Thymus (tissue), 11 donors: ENCODE measurements around the gene CARD11. TPM values are rescaled to one million over a fixed set of nuclear protein-coding genes. Genes with fewer than 3 reads are reported as not detected.
A peak's percentile ranks its signal among the peaks of the same experiment; 100 is the strongest.

Experiments
- DNase-seq, 9 donors: peaks; one replicate each; pipeline ENCODE4 v3.0.0-alpha.2; 2013; ENCODE audit warnings: low spot score in 9 of 9, low read depth in 6 of 9, missing footprints in 1 of 9
- H3K27ac ChIP-seq, 2 donors: one replicate each; pipeline ENCODE4 v1.5.1; 2013; ENCODE audit warnings: control low read depth in 1 of 2, low read depth in 1 of 2, low read length in 1 of 2, mild to moderate bottlenecking in 1 of 2, moderate library complexity in 1 of 2
- H3K27me3 ChIP-seq, 2 donors: one replicate each; pipeline ENCODE4 v1.5.1; 2013; ENCODE audit warnings: low read length in 1 of 2; ENCODE audit not compliant: control insufficient read depth in 2 of 2, insufficient read depth in 1 of 2
- H3K36me3 ChIP-seq, 2 donors: one replicate each; pipeline ENCODE4 v1.5.1; 2013; ENCODE audit warnings: low read length in 1 of 2, mild to moderate bottlenecking in 1 of 2, moderate library complexity in 1 of 2; ENCODE audit not compliant: control insufficient read depth in 2 of 2, insufficient read depth in 2 of 2
- H3K4me1 ChIP-seq, 2 donors: one replicate each; pipeline ENCODE4 v1.5.1; 2013; ENCODE audit warnings: low read length in 2 of 2; ENCODE audit not compliant: control insufficient read depth in 2 of 2, insufficient read depth in 2 of 2
- H3K4me3 ChIP-seq, 2 donors: one replicate each; pipeline ENCODE4 v1.5.1; 2013; ENCODE audit warnings: low read length in 2 of 2, control low read depth in 1 of 2, mild to moderate bottlenecking in 1 of 2
- H3K9me3 ChIP-seq, 2 donors: one replicate each; pipeline ENCODE4 v1.5.1; 2013; ENCODE audit warnings: low read length in 1 of 2, mild to moderate bottlenecking in 1 of 2; ENCODE audit not compliant: control insufficient read depth in 2 of 2, insufficient read depth in 1 of 2
- WGBS: extraction: QIAGEN DNeasy Blood & Tissue Kit; methylation state at CpG from one replicate; pipeline ENCODE4 v1.1.7; 2013; 5-methylcytosine and 5-hydroxymethylcytosine counted together
- polyA plus RNA-seq: library from polyadenylated mRNA; stranded (reverse); fragments of 200-250 nt; gene quantifications from one replicate; pipeline ENCODE4 v1.2.3, GENCODE V29; 2013
- total RNA-seq: library from RNA; stranded (reverse); fragments of 120-200 nt; gene quantifications from one replicate; pipeline ENCODE4 v1.2.4, GENCODE V29; 2013
- donor health status: healthy.

The CARD11 gene
- total and polyA plus RNA-seq, 2 donors = 7.2 to 19.4 TPM

- H3K4me3 ChIP-seq = no peak overlapping the region
- peaks cover 0 to 9% of the 10 kb centered on the region in 2 donors for H3K9me3 ChIP-seq
- no peaks in the 10 kb centered on the region for H3K36me3 ChIP-seq
- no peaks in the 10 kb centered on the region for H3K27me3 ChIP-seq
- peaks cover 12 to 30% of the 10 kb centered on the region in 2 donors for H3K4me1 ChIP-seq
- 96% methylated on average over 10 of the region's 10 CpGs for WGBS
- H3K27ac ChIP-seq = no peak overlapping the region
- no peak for DNase-seq
Measured at GRCh38 chr7:2896131-2896530, 147.5 kb downstream of the CARD11 start.

DNA sequence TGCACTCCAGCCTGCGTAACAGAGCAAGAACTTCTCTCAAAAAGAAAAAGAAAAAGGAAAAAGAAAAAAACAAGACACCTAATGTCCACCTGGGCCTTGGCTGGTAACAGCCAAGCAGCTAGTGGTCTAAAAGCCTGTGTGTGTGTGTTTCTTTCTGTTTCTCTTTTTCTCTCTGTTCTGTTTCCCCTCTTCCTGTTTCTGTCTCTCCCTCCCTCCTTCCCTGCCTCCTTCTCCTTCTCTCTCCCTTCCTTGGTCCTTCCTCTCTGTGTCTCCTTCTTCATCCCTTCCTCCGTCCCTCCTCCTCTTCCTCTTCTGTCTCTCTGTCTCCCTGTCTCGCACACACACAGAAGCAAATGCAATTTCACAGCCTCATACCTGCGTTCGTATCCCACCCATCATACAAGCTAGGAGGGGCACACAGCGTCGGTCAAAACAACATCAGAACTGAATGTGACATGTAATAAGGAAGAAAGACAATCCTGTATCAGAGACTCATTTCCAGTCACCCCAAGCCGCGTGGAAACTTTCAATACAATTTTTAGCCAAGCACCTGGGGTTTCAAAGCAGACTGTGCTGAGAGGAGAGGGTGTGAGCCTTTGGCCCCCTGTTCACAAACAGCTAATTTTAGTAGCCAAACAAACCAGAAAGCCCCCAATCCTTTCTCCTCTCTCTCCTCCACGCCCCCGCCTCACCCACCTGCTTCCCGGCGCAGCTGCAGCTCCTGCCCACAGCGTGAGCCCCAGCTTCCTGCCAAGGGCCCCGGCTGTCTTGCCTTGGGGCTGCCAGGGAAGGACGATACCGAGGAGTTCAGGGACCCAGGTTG, 149.3 kb downstream of the CARD11 start:
- H3K4me3 ChIP-seq = peak overlapping the region; percentile 17 to 29

DNA sequence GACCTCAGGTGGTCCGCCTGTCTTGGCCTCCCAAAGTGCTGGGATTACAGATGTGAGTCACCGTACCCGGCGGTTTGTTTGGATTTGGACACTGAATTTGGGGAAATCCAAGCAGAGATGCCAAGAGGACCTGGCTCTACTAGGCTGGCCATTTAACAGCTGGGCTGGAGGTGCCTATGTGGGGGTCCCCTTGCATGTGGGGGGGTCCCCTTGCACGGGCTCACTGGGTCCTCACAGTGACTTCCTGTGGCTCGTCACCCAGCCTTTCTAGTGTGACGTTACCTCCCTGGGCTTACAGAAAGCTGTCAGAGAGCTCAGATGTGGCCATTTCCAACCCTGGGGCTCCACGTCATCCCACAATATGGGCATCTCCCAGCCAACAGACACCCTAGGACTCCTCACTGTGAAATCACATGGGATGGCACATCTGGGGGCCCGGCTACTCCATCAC, 150.2 kb downstream of the CARD11 start:
- Histone ChIP-seq H3K27ac (peak overlapping the region in 1 of 2 donors; percentile 8), H3K9me3 (peaks cover 0 to 8% of the 10 kb centered on the region in 2 donors), H3K4me3 (no peak overlapping the region), H3K27me3 (no peaks in the 10 kb centered on the region), H3K4me1 (peaks cover 12 to 30% of the 10 kb centered on the region in 2 donors), H3K36me3 (no peaks in the 10 kb centered on the region)
- DNase-seq = peak in 1 of 9 donors; percentile 50
- WGBS = 63% methylated on average over 9 of the region's 9 CpGs

More for the DNA sequence above, 149.3 kb downstream of the CARD11 start:
- WGBS = 7% methylated on average over 17 of the region's 17 CpGs
- DNase-seq = peak in 7 of 9 donors; percentile 29 to 82 (median 62)
- H3K27ac ChIP-seq = peak overlapping the region; percentile 55 to 63
- no peaks in the 10 kb centered on the region for H3K27me3 ChIP-seq
- peaks cover 12 to 30% of the 10 kb centered on the region in 2 donors for H3K4me1 ChIP-seq
- no peaks in the 10 kb centered on the region for H3K36me3 ChIP-seq
- H3K9me3 ChIP-seq = peaks cover 0 to 9% of the 10 kb centered on the region in 2 donors

DNA sequence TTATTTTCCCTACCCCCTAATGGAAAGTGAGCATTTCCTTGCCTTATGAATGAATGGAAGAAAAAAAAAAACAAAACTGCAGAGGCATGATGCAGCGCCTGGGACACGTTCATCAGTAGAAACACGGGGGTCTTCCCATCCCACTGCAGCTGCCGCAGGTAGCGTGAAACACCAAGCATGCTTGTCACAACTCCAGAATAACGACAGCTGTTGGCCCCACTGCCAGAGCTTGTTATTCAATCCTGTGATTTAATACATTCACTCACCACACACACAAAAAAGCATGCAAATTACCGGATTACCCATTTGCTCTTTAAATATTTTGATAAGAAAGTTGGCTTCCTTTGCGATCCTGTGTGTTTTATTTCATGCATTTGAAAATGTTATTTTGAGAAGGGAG, 151.1 kb downstream of the CARD11 start:
- peak in 1 of 9 donors; percentile 26 for DNase-seq
- H3K36me3 ChIP-seq = no peaks in the 10 kb centered on the region
- H3K27ac ChIP-seq = no peak overlapping the region
- no peaks in the 10 kb centered on the region for H3K9me3 ChIP-seq
- H3K4me1 ChIP-seq = peaks cover 12 to 30% of the 10 kb centered on the region in 2 donors
- no peak overlapping the region for H3K4me3 ChIP-seq
- no peaks in the 10 kb centered on the region for H3K27me3 ChIP-seq
- WGBS = 87% methylated on average over 8 of the region's 8 CpGs

- Histone ChIP-seq H3K4me3 (no peak overlapping the region), H3K9me3 (no peaks in the 10 kb centered on the region), H3K27ac (no peak overlapping the region), H3K4me1 (peaks cover 0 to 2% of the 10 kb centered on the region in 2 donors), H3K27me3 (no peaks in the 10 kb centered on the region), H3K36me3 (no peaks in the 10 kb centered on the region)
- WGBS = 68% methylated on average over 7 of the region's 7 CpGs
- DNase-seq = no peak
Measured at GRCh38 chr7:2887816-2888215, 155.9 kb downstream of the CARD11 start.

DNA sequence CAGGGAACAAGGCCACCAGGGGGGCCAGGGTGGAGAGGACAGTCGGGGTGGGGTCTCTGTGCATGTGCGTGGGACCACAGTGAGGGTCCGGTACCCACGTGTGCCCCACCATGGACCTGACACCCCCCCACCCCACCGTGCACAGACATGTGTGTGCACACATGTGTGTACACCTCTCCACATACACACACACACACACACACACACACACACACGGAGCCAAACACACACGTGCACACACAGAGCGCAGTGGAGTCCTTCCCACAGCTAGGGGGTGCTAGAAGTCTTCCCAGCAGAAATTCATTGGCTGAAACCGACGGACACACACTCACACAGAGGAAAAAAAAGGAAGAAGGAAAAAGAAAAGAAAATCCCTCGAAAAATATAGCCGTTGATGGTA, 156.8 kb downstream of the CARD11 start:
- H3K27me3 ChIP-seq = no peaks in the 10 kb centered on the region
- peaks cover 0 to 6% of the 10 kb centered on the region in 2 donors for H3K4me1 ChIP-seq
- WGBS = 32% methylated on average over 12 of the region's 12 CpGs
- H3K4me3 ChIP-seq = no peak overlapping the region
- no peaks in the 10 kb centered on the region for H3K36me3 ChIP-seq
- peak in 8 of 9 donors; percentile 41 to 79 (median 57) for DNase-seq
- no peaks in the 10 kb centered on the region for H3K9me3 ChIP-seq
- no peak overlapping the region for H3K27ac ChIP-seq

- no peak for DNase-seq
- WGBS = 72% methylated on average over 5 of the region's 5 CpGs
- Histone ChIP-seq H3K4me3 (no peak overlapping the region), H3K9me3 (no peaks in the 10 kb centered on the region), H3K27ac (no peak overlapping the region), H3K36me3 (no peaks in the 10 kb centered on the region), H3K27me3 (no peaks in the 10 kb centered on the region), H3K4me1 (peaks cover 0 to 6% of the 10 kb centered on the region in 2 donors)
Measured at GRCh38 chr7:2886391-2886790, 157.3 kb downstream of the CARD11 start.

DNA sequence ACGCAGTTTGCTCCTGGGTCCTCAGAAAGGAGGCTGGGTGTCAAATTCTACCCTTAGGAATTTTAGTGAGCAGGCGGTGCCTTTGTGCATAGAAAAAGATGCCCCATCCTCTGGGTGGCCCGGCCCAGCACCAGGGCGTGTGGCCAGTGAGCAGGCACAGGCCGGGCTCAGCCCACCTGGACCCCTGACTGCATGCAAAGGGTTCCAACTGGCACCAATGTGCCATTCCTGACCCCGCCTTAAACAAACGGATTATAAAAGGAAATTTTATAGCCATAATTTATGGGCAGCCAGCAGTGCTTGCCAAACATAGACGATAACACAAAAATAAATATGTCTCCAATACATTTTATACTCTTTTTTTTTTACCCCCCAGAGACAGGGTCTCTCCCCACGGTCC, 159.5 kb downstream of the CARD11 start:
- H3K9me3 ChIP-seq = no peaks in the 10 kb centered on the region
- H3K36me3 ChIP-seq = no peaks in the 10 kb centered on the region
- H3K4me1 ChIP-seq = peaks cover 0 to 15% of the 10 kb centered on the region in 2 donors
- H3K27me3 ChIP-seq = no peaks in the 10 kb centered on the region
- H3K4me3 ChIP-seq = no peak overlapping the region
- 92% methylated on average over 9 of the region's 9 CpGs for WGBS
- DNase-seq = no peak
- H3K27ac ChIP-seq = no peak overlapping the region

DNA sequence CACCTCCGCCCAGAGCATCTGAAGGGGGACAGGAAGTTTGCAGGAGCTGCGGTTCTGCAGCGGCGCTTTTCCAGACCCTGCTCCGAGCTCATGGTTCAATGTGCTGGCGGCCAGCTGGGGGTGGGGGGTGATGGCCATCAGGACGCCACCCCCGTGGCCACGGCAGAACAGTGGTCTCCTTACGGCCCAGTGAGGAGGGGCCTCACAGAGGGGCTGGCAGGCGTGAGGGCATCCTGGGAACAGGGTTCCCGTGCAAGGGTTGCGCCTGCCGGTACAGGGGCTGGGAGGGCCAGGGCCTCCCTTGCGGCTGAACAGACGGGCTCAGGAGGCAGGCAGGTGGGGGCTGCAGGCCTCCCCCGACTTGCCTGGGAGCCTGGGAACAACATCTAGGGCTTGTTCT, 160.6 kb downstream of the CARD11 start:
- Histone ChIP-seq H3K27me3 (no peaks in the 10 kb centered on the region), H3K4me3 (no peak overlapping the region), H3K4me1 (peaks cover 8 to 26% of the 10 kb centered on the region in 2 donors), H3K27ac (no peak overlapping the region), H3K36me3 (no peaks in the 10 kb centered on the region), H3K9me3 (no peaks in the 10 kb centered on the region)
- DNase-seq = no peak
- 82% methylated on average over 17 of the region's 17 CpGs for WGBS
